IMR-90 (cell line): ENCODE results near the gene SDCCAG8. TPM values are rescaled to one million over a fixed set of nuclear protein-coding genes. Genes with fewer than 3 reads are reported as not detected.

Experiments used
- ATAC-seq: fragments of 200-7000 bp; cut with Tn5 transposase; 2 replicates; pipeline ENCODE4 v1.9.1; 2020; ENCODE audit warnings: low read depth, mild to moderate bottlenecking, moderate library complexity
- BruUV-seq: library from RNA; stranded (reverse); fragments of 400-500 nt; replicated peaks from 2 replicates; lab custom pipeline; 2021; lab: Mats Ljungman, UMichigan
- CTCF ChIA-PET: fragments of 300-600 bp; formaldehyde crosslinking; extraction: SDS; loops from one replicate; lab custom pipeline; 2021; ENCODE audit warnings: antibody characterized with exemption; lab: Yijun Ruan, JAX
- POLR2A ChIA-PET: fragments of 300-600 bp; sonication (Branson Sonifier 250); formaldehyde crosslinking; loops from one replicate; lab custom pipeline; 2022; ENCODE audit warnings: antibody characterized with exemption; ENCODE audit not compliant: unreplicated experiment; lab: Charles Lee
- DNase-seq: peaks from one replicate; pipeline ENCODE4 v3.0.0; 2013
- H2AFZ ChIP-seq: replicated peaks from 2 replicates; pipeline ENCODE3; 2013; ENCODE audit warnings: low read length, mild to moderate bottlenecking; ENCODE audit not compliant: poor library complexity
- H2AK5ac ChIP-seq: 2 replicates; pipeline ENCODE4 v1.6.1; 2013; ENCODE audit warnings: low read depth, low read length, inconsistent platforms
- H2AK9ac ChIP-seq: replicated peaks from 2 replicates; pipeline ENCODE3; 2013; ENCODE audit warnings: mild to moderate bottlenecking, low read depth, low read length, moderate library complexity; ENCODE audit not compliant: poor library complexity
- H2BK120ac ChIP-seq: 2 replicates; pipeline ENCODE4 v1.6.1; 2013; ENCODE audit warnings: low read depth, low read length, inconsistent platforms
- H2BK15ac ChIP-seq: 3 replicates; pipeline ENCODE4 v1.6.1; 2013; ENCODE audit warnings: low read depth, low read length, inconsistent platforms
- H2BK20ac ChIP-seq: 2 replicates; pipeline ENCODE4 v1.6.1; 2013; ENCODE audit warnings: low read depth, mild to moderate bottlenecking, inconsistent platforms, low read length, moderate library complexity
- H2BK5ac ChIP-seq: 2 replicates; pipeline ENCODE4 v1.6.1; 2013; ENCODE audit warnings: mild to moderate bottlenecking, low read depth, low read length, inconsistent platforms; ENCODE audit not compliant: poor library complexity, severe bottlenecking
- H3K14ac ChIP-seq: replicated peaks from 2 replicates; pipeline ENCODE4 v1.6.1; 2013; ENCODE audit warnings: low read depth, low read length, inconsistent platforms
- H3K18ac ChIP-seq: 2 replicates; pipeline ENCODE4 v1.6.1; 2013; ENCODE audit warnings: low read depth, low read length, control low read depth
- H3K23ac ChIP-seq: 2 replicates; pipeline ENCODE4 v1.6.1; 2013; ENCODE audit warnings: low read depth, low read length, inconsistent platforms
- H3K27ac ChIP-seq: 2 replicates; pipeline ENCODE4 v1.5.1; 2013; ENCODE audit warnings: mild to moderate bottlenecking, control low read depth, low read length; ENCODE audit not compliant: insufficient read depth
- H3K27me3 ChIP-seq: 2 replicates; pipeline ENCODE4 v1.6.1; 2013; ENCODE audit warnings: low read length; ENCODE audit not compliant: control insufficient read depth, insufficient read depth
- H3K36me3 ChIP-seq: 2 replicates; pipeline ENCODE4 v1.6.1; 2013; ENCODE audit warnings: low read length, mixed read lengths; ENCODE audit not compliant: control insufficient read depth, insufficient read depth
- H3K4ac ChIP-seq: 2 replicates; pipeline ENCODE4 v1.6.1; 2013; ENCODE audit warnings: low read depth, low read length, inconsistent platforms
- H3K4me1 ChIP-seq: 2 replicates; pipeline ENCODE4 v1.6.1; 2013; ENCODE audit warnings: low read length, mixed read lengths; ENCODE audit not compliant: control insufficient read depth, insufficient read depth
- H3K4me2 ChIP-seq: 2 replicates; pipeline ENCODE4 v1.6.1; 2013; ENCODE audit warnings: low read depth, mild to moderate bottlenecking, control low read depth, low read length, moderate library complexity
- H3K4me3 ChIP-seq: 2 replicates; pipeline ENCODE4 v1.5.1; 2013; ENCODE audit warnings: low read depth, mild to moderate bottlenecking, control low read depth, low read length, moderate library complexity; ENCODE audit not compliant: insufficient read depth
- H3K56ac ChIP-seq: 2 replicates; pipeline ENCODE4 v1.6.1; 2013; ENCODE audit warnings: low read length, inconsistent platforms; ENCODE audit not compliant: insufficient read depth; ENCODE audit errors: extremely low read depth
- H3K79me1 ChIP-seq, 2 experiments: 2 replicates each; pipeline ENCODE4 v1.6.1; 2013; ENCODE audit warnings: low read length in 2 of 2, inconsistent platforms in 1 of 2, low read depth in 1 of 2
- H3K9ac ChIP-seq: 2 replicates; pipeline ENCODE4 v1.6.1; 2013; ENCODE audit warnings: low read depth, low read length, control low read depth
- H3K9me1 ChIP-seq: 2 replicates; pipeline ENCODE4 v1.6.1; 2013; ENCODE audit warnings: low read length, inconsistent platforms; ENCODE audit not compliant: insufficient read depth
- H3K9me3 ChIP-seq: 2 replicates; pipeline ENCODE4 v1.6.1; 2013; ENCODE audit warnings: low read length; ENCODE audit not compliant: control insufficient read depth, insufficient read depth
- H4K20me1 ChIP-seq: 2 replicates; pipeline ENCODE4 v1.6.1; 2013; ENCODE audit warnings: low read length, inconsistent platforms; ENCODE audit not compliant: insufficient read depth
- H4K5ac ChIP-seq: 2 replicates; pipeline ENCODE4 v1.6.1; 2013; ENCODE audit warnings: mild to moderate bottlenecking, low read depth, low read length, control low read depth
- H4K8ac ChIP-seq, 2 experiments: 2 replicates each; pipeline ENCODE4 v1.6.1; 2013; ENCODE audit warnings: low read depth in 2 of 2, low read length in 2 of 2, control low read depth in 1 of 2, inconsistent platforms in 1 of 2
- H4K91ac ChIP-seq: 2 replicates; pipeline ENCODE4 v1.6.1; 2013; ENCODE audit warnings: low read depth, low read length, inconsistent platforms; ENCODE audit not compliant: insufficient read depth
- BHLHE40 ChIP-seq: fragments of 150-350 bp; IDR thresholded peaks from 2 replicates; pipeline ENCODE4 v1.6.1; 2016; ENCODE audit warnings: mild to moderate bottlenecking, low read depth, low read length
- CEBPB ChIP-seq: IDR thresholded peaks from 2 replicates; pipeline ENCODE4 v1.6.1; 2012; ENCODE audit warnings: low read depth, low read length, improper control_type of control experiment
- CHD1 ChIP-seq: IDR thresholded peaks from 2 replicates; pipeline ENCODE4 v1.6.1; 2012; ENCODE audit warnings: low read depth, low read length, improper control_type of control experiment
- CTCF ChIP-seq: conservative IDR thresholded peaks from 2 replicates; pipeline ENCODE4 v1.5.1; 2012; ENCODE audit warnings: mild to moderate bottlenecking, low read depth, low read length, improper control_type of control experiment
- FOS ChIP-seq: fragments of 150-350 bp; IDR thresholded peaks from 2 replicates; pipeline ENCODE4 v1.6.1; 2016; ENCODE audit warnings: low read depth, low read length
- MAFK ChIP-seq: IDR thresholded peaks from 2 replicates; pipeline ENCODE4 v1.6.1; 2012; ENCODE audit warnings: low read depth, low read length, improper control_type of control experiment
- MAZ ChIP-seq: IDR thresholded peaks from 2 replicates; pipeline ENCODE4 v1.6.1; 2012; ENCODE audit warnings: low read depth, mild to moderate bottlenecking, low read length, improper control_type of control experiment, moderate library complexity, borderline replicate concordance
- NFE2L2 ChIP-seq: fragments of 150-350 bp; IDR thresholded peaks from 2 replicates; pipeline ENCODE4 v1.6.1; 2016; ENCODE audit warnings: low read depth, mild to moderate bottlenecking, low read length
- POLR2A ChIP-seq: IDR thresholded peaks from 2 replicates; pipeline ENCODE4 v1.6.1; 2012; ENCODE audit warnings: mild to moderate bottlenecking, low read depth, low read length
- RAD21 ChIP-seq: IDR thresholded peaks from 2 replicates; pipeline ENCODE4 v1.6.1; 2012; ENCODE audit warnings: low read length, improper control_type of control experiment
- RCOR1 ChIP-seq: IDR thresholded peaks from 2 replicates; pipeline ENCODE4 v1.6.1; 2012; ENCODE audit warnings: mild to moderate bottlenecking, low read length, improper control_type of control experiment; ENCODE audit not compliant: insufficient replicate concordance
- RFX5 ChIP-seq: IDR thresholded peaks from 2 replicates; pipeline ENCODE4 v1.8.0; 2012; ENCODE audit warnings: low read depth, mild to moderate bottlenecking, low read length, moderate library complexity
- SMC3 ChIP-seq: fragments of 150-350 bp; IDR thresholded peaks from 2 replicates; pipeline ENCODE4 v1.6.1; 2016; ENCODE audit warnings: low read depth, mild to moderate bottlenecking, antibody characterized with exemption, low read length, moderate library complexity
- WGBS, 2 experiments: methylation state at CpG; one replicate each; pipeline versions ENCODE4 v1.1.5 to v1.1.7; 2013; ENCODE audit warnings: missing lambda C conversion rate in 2 of 2; ENCODE audit not compliant: insufficient read length in 1 of 2; ENCODE audit errors: extremely low coverage in 2 of 2; 5-methylcytosine and 5-hydroxymethylcytosine counted together
- dilution Hi-C: fragments of 300-500 bp; cut with HindIII; formaldehyde crosslinking; loops from one replicate; pipeline ENCODE4 v1.14.3; 2018; ENCODE audit warnings: low sequenced_read_pairs; ENCODE audit not compliant: unreplicated experiment
- in situ Hi-C: fragments of 300-500 bp; cut with MboI; formaldehyde crosslinking; loops from 3 replicates; pipeline ENCODE4 v1.14.3; 2019; ENCODE audit warnings: low sequenced_read_pairs, inconsistent platforms, mixed read lengths
- intact Hi-C: fragments of 100-400 bp; cut with micrococcal nuclease; formaldehyde crosslinking; loops from 2 replicates; pipeline ENCODE4 v1.10.0; 2022
- polyA plus RNA-seq, 3 experiments: library from polyadenylated mRNA; depleted of rRNA; stranded (reverse); fragments of >200 nt; gene quantifications; 2 replicates each; pipeline ENCODE4 v1.2.3, GENCODE V29; 2012; ENCODE audit warnings: low replicate concordance in 1 of 3
- total RNA-seq: library from RNA; depleted of rRNA; stranded (reverse); fragments of >200 nt; gene quantifications from 2 replicates; pipeline ENCODE4 v1.2.3, GENCODE V29; 2012
- TF ChIP-seq, protein P1 (sequence below): fragments of 150-350 bp; IDR thresholded peaks from 2 replicates; pipeline ENCODE4 v1.6.1; 2016; ENCODE audit warnings: low read depth, mild to moderate bottlenecking, low read length, moderate library complexity, borderline replicate concordance
- TF ChIP-seq, protein P2 (sequence below): fragments of 150-350 bp; IDR thresholded peaks from 2 replicates; pipeline ENCODE4 v1.6.1; 2017; ENCODE audit warnings: mild to moderate bottlenecking, antibody characterized with exemption, low read length, low read depth

Gene SDCCAG8
- total and polyA plus RNA-seq, 2 of the 4 experiments (the other 2 are of a cell fraction): 25.2 to 46.8 TPM

DNA sequence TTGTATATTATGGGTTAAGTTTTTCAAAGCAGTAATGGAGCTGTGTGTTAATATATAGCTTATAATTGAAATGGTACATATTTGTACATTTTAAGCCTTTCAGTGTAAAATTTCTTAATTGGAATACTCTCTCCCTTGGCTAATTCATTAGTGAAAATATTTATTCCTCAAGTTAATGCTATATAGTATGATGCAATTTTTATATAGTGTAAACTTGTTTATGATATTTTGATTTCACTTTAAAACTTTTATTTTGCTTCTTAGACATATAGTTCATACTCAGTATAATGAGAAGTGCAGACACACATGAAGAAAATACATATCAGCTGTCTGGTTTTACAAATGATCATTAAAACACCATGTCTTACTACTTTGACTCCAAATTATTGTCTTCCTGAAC, 140.6 kb downstream of the SDCCAG8 start (continued):
- TF ChIP-seq RAD21: no peak
- TF ChIP-seq CHD1: no peak
- TF ChIP-seq CEBPB: no peak

DNA sequence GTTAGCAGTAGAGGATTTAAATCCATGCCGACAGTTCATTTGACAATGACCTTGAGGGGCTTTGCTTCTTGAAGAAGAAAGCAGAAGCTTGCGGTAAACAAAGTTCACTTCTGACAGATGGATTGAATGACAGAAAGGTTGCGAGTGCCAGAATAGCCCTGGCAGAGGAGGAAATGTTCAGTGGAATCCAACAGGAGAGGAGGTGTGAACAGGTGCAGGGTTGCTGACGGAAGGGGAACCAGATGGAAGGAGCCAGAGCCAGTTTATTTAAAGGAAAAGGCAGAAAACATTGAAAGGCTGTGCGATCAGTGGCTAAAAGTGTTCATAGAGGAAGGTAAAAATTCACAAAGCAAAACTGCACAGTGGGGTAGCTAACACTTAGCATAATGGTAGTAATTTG, 141.0 kb downstream of the SDCCAG8 start:
- Histone ChIP-seq H3K27me3 (no peaks in the 10 kb centered on the region), H3K4me3 (no peak overlapping the region), H2AFZ (no peak overlapping the region), H3K56ac (no peak overlapping the region), H3K9me3 (no peaks in the 10 kb centered on the region), H2BK120ac (no peak overlapping the region), H4K8ac (no peak overlapping the region), H4K91ac (no peak overlapping the region), H2BK5ac (no peak overlapping the region), H3K14ac (no peak overlapping the region), H3K79me1 (peaks cover 0 to 5% of the 10 kb centered on the region in 2 experiments; a peak in 2 of 4 replicates), H2BK20ac (no peak overlapping the region), H3K9ac (no peak overlapping the region), H3K4me1 (no peaks in the 10 kb centered on the region), H3K23ac (no peak overlapping the region), H2AK9ac (no peak overlapping the region), H4K5ac (no peak overlapping the region), H4K20me1 (no peaks in the 10 kb centered on the region), H3K18ac (no peak overlapping the region), H3K36me3 (no peaks in the 10 kb centered on the region), H3K9me1 (no peaks in the 10 kb centered on the region), H2AK5ac (no peak overlapping the region), H3K27ac (no peak overlapping the region), H3K4ac (no peak overlapping the region), H2BK15ac (no peak overlapping the region), H3K4me2 (no peak overlapping the region)
- BruUV-seq: no TSS peak
- intact Hi-C loops (no loop called here), dilution Hi-C loops (no loop called here), in situ Hi-C loops (no loop called here)
- ChIA-PET POLR2A (no interaction called here), CTCF (no interaction called here)
- DNase-seq (no peak), ATAC-seq (no peak)
- WGBS, 2 experiments: 90% methylated on average over 3 of the region's 5 CpGs; no CpG with 5 or more reads in 1 of the 2 experiments
- TF ChIP-seq RFX5 (no peak), CTCF (no peak), POLR2A (no peak), MAFK (no peak), SMC3 (no peak), BHLHE40 (no peak), MAZ (no peak), NFE2L2 (no peak), FOS (no peak), CEBPB (no peak), RAD21 (no peak), RCOR1 (no peak)
- TF ChIP-seq, protein P1, sequence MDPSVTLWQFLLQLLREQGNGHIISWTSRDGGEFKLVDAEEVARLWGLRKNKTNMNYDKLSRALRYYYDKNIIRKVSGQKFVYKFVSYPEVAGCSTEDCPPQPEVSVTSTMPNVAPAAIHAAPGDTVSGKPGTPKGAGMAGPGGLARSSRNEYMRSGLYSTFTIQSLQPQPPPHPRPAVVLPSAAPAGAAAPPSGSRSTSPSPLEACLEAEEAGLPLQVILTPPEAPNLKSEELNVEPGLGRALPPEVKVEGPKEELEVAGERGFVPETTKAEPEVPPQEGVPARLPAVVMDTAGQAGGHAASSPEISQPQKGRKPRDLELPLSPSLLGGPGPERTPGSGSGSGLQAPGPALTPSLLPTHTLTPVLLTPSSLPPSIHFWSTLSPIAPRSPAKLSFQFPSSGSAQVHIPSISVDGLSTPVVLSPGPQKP: no peak
- TF ChIP-seq, protein P2, sequence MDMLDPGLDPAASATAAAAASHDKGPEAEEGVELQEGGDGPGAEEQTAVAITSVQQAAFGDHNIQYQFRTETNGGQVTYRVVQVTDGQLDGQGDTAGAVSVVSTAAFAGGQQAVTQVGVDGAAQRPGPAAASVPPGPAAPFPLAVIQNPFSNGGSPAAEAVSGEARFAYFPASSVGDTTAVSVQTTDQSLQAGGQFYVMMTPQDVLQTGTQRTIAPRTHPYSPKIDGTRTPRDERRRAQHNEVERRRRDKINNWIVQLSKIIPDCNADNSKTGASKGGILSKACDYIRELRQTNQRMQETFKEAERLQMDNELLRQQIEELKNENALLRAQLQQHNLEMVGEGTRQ: no peak
